ENCODE measurements around the gene ZFYVE27. TPM values are rescaled to one million over a fixed set of nuclear protein-coding genes. Genes with fewer than 3 reads are reported as not detected.

The ZFYVE27 gene
- total RNA-seq, 1 experiment from 2014 or later: 20.8 TPM

DNA sequence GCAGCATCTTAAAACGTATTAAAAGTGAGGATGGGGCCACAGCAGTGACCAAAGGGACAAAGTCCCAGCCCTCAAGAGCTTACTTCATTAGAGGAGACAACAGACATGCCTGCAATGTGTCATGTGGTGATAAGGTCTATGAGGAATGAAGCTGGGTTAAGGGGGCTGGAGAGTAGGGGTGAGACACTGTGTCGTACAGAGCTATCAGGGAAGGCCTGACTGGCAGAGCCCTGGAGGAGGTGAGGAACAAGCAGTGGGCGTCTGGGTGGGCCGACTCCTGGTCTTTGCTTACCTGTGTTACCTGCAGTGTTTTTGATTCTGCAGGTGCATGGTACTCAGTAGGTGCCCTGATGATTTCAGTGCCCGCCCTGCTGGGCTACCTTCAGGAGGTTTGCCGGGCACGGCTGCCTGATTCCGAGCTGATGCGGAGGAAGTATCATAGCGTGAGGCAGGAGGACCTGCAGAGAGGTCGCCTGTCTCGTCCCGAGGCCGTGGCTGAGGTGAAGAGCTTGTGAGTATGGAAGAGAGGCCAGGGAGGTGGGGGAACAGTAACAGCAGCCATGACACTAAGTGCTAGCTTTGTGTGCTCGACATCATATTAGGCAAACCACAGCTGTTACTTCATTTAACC is 7.6 kb downstream of the ZFYVE27 start:
- H3K27me3 ChIP-seq (replicated peaks): no peaks in the 10 kb centered on the region
- no peaks in the 10 kb centered on the region for H3K9me3 ChIP-seq (replicated peaks)
- no peak overlapping the region for H3K4me3 ChIP-seq
- no peak overlapping the region for H3K27ac ChIP-seq
- no peaks in the 10 kb centered on the region for H3K4me1 ChIP-seq (replicated peaks)
- peaks cover 84% of the 10 kb centered on the region for H3K36me3 ChIP-seq
- no peak for DNase-seq (ENCODE audit: low read depth in 1 of 2, low spot score in 2 of 2)

DNA sequence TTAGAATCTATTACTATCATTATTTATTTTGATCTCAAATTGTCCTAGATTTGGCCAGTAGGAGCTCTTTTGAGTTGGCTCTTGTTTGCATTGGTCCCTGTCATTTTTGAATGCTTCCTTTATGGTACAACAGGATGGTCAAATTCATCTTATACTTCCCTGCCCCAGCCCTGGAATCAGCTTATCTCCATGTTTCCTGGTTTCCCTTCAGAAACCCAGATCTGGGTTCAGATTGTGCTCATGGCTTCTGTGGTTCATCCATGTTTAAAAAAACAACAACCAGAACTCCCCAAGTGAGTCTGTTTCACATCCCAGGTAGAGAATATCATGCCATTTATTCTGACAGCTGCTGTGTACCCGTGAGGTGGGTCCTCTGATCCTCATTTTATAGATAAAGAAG is 10.6 kb downstream of the ZFYVE27 start:
- Histone ChIP-seq H3K27me3 (replicated peaks) (no peaks in the 10 kb centered on the region), H3K4me1 (replicated peaks) (no peaks in the 10 kb centered on the region), H3K27ac (no peak overlapping the region), H3K4me3 (no peak overlapping the region), H3K36me3 (peaks cover 91% of the 10 kb centered on the region), H3K9me3 (replicated peaks) (no peaks in the 10 kb centered on the region)
- no peak for DNase-seq (ENCODE audit: low read depth in 1 of 2, low spot score in 2 of 2)

DNA sequence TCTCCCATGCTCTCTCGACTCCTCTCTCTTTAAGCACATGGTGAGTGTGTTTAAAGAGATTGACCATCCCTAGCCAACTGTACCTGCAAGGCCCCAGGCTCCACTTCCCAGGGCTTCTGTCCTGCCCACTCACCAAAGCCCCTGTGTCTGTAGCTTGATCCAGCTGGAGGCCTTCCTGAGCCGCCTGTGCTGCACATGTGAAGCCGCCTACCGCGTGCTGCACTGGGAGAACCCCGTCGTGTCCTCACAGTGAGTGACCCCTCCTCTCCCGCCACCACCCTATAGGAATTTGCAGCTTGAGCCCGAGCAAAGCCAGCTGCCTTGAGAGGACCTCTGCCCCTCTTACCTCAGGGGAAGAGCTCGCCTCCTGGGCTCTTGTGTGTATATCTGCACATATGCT is 11.2 kb downstream of the ZFYVE27 start:
- no peak for DNase-seq (ENCODE audit: low read depth in 1 of 2, low spot score in 2 of 2)
- no peak overlapping the region for H3K27ac ChIP-seq
- H3K36me3 ChIP-seq: peaks cover 92% of the 10 kb centered on the region
- no peaks in the 10 kb centered on the region for H3K9me3 ChIP-seq (replicated peaks)
- no peaks in the 10 kb centered on the region for H3K4me1 ChIP-seq (replicated peaks)
- H3K4me3 ChIP-seq: no peak overlapping the region
- no peaks in the 10 kb centered on the region for H3K27me3 ChIP-seq (replicated peaks)

DNA sequence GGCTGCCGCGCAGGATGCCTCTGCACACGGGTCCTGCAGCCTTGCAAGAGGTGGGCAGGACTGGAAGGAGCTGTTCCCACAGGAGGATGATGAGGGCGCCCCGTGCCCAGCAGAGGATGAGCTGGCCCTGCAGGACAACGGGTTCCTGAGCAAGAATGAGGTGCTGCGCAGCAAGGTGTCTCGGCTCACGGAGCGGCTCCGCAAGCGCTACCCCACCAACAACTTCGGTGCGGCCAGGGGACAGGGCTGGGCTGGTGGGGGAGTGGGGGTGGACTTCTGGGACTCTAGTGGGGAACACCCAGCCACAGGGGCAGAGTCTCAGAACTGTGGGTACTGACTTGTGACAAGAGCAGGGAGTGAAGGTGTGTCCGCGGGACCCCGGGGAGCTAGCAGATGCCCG is 16.0 kb downstream of the ZFYVE27 start:
- Histone ChIP-seq H3K27me3 (replicated peaks) (no peaks in the 10 kb centered on the region), H3K4me3 (no peak overlapping the region), H3K36me3 (peaks cover 86% of the 10 kb centered on the region), H3K9me3 (replicated peaks) (no peaks in the 10 kb centered on the region), H3K27ac (no peak overlapping the region), H3K4me1 (replicated peaks) (no peaks in the 10 kb centered on the region)
- no peak for DNase-seq (ENCODE audit: low read depth in 1 of 2, low spot score in 2 of 2)

DNA sequence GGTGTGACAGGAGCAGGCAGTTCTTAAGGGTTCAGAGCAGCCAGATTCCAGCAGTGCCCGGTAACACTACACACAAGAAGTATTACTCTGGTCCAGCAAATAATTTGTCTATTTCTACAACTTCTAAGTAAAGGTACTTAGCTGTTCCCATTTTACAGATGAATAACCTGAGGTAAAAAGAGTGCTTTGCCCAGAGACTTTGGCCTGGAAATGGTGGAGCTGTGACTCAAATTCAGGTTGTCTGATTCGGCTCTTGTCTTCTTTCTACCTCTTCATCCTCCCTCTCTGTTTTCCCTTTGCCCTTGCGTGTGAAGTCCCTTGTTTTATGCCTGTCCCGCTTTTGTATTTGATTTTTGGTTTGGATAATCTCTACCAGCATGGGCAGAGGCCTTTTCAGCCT is 17.8 kb downstream of the ZFYVE27 start:
- Histone ChIP-seq H3K27me3 (replicated peaks) (no peaks in the 10 kb centered on the region), H3K9me3 (replicated peaks) (no peaks in the 10 kb centered on the region), H3K27ac (no peak overlapping the region), H3K4me3 (no peak overlapping the region), H3K4me1 (replicated peaks) (no peaks in the 10 kb centered on the region), H3K36me3 (peaks cover 78% of the 10 kb centered on the region)
- DNase-seq (ENCODE audit: low read depth in 1 of 2, low spot score in 2 of 2): no peak

DNA sequence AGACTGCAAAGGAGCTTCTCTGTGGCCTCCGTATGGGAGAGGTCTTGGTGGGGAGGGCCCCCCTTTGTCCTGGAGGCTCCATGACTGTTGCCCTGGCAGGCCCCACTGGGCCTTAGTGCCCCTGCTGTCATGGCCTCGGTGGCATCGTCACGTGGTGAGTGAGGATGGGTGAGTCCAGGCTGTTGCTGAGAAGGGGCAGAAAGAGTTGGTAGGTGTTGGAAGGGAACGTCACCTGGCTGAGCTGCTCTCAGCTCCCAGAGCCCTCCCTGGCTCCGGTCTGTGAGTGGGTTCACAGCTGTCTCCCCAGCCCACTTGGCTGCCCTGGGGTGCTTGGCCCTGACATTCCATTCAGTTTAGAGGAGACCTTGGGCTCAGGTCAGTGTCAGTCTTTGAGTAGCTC is 18.8 kb downstream of the ZFYVE27 start:
- Histone ChIP-seq H3K4me1 (replicated peaks) (no peaks in the 10 kb centered on the region), H3K27ac (no peak overlapping the region), H3K36me3 (peaks cover 79% of the 10 kb centered on the region), H3K27me3 (replicated peaks) (no peaks in the 10 kb centered on the region), H3K4me3 (no peak overlapping the region), H3K9me3 (replicated peaks) (no peaks in the 10 kb centered on the region)
- no peak for DNase-seq (ENCODE audit: low read depth in 1 of 2, low spot score in 2 of 2)

DNA sequence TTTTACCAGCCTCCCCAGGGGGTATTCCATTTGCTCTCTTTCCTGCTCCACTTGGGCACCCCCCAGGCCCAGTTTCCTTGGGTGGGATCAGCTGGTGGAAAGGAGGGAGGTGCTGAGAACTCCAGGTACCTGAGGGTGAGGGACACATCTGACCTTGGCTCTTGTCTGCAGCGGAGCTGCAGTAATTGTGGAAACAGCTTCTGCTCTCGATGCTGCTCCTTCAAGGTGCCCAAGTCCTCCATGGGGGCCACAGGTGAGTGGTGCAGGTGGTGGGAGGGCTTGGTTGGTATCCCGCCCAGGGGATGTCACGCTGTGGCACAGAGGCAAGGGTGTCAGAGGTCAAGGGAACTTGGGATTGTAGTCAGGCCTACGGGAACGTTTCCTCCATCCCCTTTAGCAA is 20.5 kb downstream of the ZFYVE27 start:
- Histone ChIP-seq H3K9me3 (replicated peaks) (no peaks in the 10 kb centered on the region), H3K4me1 (replicated peaks) (no peaks in the 10 kb centered on the region), H3K27ac (no peak overlapping the region), H3K27me3 (replicated peaks) (no peaks in the 10 kb centered on the region), H3K4me3 (no peak overlapping the region), H3K36me3 (peaks cover 63% of the 10 kb centered on the region)
- DNase-seq (ENCODE audit: low read depth in 1 of 2, low spot score in 2 of 2): no peak

DNA sequence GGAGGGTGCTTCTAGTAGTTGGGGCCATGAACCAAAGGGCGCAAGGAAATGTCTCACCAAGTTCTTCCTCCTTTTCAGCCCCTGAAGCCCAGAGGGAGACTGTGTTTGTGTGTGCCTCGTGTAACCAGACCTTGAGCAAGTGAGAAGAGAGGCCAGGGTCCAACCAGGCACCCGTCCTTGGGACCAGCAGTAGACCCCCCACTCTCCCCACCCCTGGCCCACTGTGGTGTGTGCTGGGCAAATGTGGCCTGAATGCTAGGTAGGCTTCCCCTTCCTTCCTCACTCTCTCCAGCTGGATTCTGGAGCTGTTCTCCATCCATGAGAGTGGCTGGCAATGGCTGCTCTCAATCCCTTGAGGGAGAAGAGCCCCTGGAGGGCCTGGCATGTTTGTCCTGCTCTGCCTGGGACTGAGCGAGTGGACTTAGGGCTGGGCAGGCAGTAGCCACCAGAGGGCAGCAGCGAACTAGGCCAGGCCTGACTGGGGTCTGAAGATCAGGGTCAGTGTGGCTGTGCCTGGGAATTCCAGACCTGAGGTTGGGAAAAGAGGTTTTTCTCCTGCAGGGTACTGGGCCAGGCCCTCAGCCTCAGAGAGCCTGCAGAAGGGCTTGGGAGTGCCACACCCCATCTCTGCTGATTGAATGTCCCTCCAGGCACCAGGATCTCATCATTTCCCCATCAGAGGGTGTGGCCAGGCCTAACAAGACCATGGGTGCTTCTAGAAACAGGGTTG is 22.4 kb downstream of the ZFYVE27 start:
- Histone ChIP-seq H3K27me3 (replicated peaks) (no peaks in the 10 kb centered on the region), H3K4me1 (replicated peaks) (no peaks in the 10 kb centered on the region), H3K4me3 (no peak overlapping the region), H3K36me3 (peaks cover 47% of the 10 kb centered on the region), H3K27ac (no peak overlapping the region), H3K9me3 (replicated peaks) (no peaks in the 10 kb centered on the region)
- DNase-seq (ENCODE audit: low read depth in 1 of 2, low spot score in 2 of 2): peak; percentile 47 to 70

DNA sequence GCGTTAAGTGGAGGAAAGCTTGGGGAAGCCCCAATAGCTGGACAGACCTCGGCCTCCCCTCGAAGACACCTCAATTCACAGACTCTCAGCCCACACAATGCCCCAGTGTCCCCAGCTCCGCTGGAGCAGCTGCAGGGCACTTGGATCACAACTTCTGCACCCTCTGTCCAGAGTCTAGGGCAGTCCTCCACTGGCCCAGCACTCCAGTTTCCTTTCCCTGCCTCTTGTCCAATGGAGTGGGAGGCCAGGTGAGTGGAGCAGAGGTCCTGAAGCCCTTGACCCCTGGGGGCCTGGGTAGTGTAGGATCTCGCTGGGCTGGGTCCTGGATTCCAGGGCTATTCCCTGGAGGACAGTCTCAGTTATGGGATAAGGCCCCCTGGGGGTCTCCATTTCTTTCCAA is 23.0 kb downstream of the ZFYVE27 start:
- Histone ChIP-seq H3K4me1 (replicated peaks) (no peaks in the 10 kb centered on the region), H3K36me3 (peaks cover 41% of the 10 kb centered on the region), H3K27me3 (replicated peaks) (no peaks in the 10 kb centered on the region), H3K27ac (no peak overlapping the region), H3K4me3 (no peak overlapping the region), H3K9me3 (replicated peaks) (no peaks in the 10 kb centered on the region)
- DNase-seq (ENCODE audit: low read depth in 1 of 2, low spot score in 2 of 2): no peak

DNA sequence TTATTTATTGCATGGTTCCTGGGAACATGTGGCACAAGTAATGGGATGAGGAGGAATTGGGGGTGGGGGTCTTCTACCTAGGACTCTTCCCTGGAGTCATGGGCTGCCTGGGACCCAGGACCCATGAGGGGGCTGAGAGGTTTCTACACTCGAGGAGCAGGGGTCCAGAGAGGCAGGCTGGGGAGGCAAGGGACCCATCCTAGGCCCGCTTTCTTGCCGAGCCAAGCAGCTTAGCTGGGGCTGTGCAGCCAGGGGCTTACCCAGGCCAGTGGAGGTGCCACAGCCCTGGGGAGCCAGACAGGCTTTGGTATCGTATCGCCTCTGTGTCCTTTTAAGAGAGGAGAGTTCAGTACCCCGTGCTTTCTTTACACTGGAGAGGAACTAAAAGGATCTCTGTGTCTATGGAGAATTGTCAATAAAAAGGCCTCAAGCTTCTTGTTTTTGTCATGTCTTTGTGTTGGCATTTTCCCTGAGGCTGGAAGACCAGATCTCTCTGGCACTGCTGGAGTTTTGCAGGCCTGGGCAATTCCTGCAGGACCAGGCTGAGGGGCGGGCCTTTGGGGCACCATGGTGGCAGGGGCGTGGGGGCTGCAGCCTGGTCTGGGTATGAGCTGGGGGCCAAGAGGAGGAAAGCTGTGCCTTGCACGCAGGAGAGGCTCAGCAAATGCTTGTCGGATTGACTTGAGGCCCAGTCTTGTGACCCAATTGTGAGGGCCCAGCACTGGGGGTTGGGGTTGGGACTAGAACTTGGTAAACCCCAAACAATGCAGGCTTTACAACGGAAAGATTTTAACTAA is 23.7 kb downstream of the ZFYVE27 start:
- DNase-seq (ENCODE audit: low read depth in 1 of 2, low spot score in 2 of 2): no peak
- Histone ChIP-seq H3K36me3 (peaks cover 33% of the 10 kb centered on the region), H3K27ac (no peak overlapping the region), H3K4me1 (replicated peaks) (no peaks in the 10 kb centered on the region), H3K4me3 (no peak overlapping the region), H3K27me3 (replicated peaks) (no peaks in the 10 kb centered on the region), H3K9me3 (replicated peaks) (no peaks in the 10 kb centered on the region)

DNA sequence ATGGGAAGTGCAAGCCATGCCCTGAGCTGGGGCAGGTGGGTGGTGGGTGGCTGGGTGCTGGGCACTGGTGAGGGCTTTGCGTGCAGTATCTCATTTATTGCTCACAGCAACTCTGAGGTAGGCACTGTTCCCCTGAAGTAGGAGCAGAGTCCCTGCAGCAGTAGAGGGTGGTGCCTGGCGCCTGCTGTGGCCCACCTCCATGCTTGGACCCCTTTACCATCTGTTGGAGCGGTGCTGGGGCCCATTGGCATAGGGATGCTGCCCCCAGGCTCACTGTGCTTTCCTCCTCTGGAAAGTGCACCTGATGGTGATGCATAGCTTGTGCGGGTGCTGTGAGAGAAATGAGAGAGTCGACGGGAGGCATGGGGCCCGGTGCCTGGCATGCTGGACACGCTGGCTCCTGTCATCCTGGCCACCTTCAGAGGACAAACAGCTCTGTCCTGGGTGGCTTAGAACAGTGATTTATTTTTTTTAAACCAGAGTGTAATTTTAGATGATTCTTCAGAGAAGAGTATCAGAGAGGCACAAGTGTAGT is 24.5 kb downstream of the ZFYVE27 start:
- Histone ChIP-seq H3K27me3 (replicated peaks) (no peaks in the 10 kb centered on the region), H3K4me3 (no peak overlapping the region), H3K27ac (no peak overlapping the region), H3K36me3 (peaks cover 27% of the 10 kb centered on the region), H3K4me1 (replicated peaks) (no peaks in the 10 kb centered on the region), H3K9me3 (replicated peaks) (no peaks in the 10 kb centered on the region)
- no peak for DNase-seq (ENCODE audit: low read depth in 1 of 2, low spot score in 2 of 2)

DNA sequence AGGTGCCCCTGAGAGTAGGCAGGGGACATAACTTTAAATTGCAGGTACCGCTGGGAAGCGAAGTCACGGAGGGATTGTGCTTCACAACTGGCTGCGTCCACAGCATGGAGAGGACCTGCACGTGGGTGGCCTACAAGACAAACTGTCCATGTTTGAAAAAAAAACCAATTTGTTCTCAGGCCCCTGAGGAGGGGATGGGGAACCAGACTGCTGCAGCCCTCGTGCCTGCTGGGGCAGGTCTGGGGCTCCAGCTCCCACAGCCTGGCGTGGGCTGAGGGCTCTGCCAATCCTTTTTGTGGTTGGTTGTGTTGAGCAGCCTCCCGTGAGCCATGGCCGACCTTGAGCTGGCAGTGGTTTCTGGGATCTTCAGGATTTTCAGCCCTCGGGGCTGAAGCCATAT is 25.1 kb downstream of the ZFYVE27 start:
- no peaks in the 10 kb centered on the region for H3K27me3 ChIP-seq (replicated peaks)
- peaks cover 21% of the 10 kb centered on the region for H3K36me3 ChIP-seq
- H3K4me3 ChIP-seq: no peak overlapping the region
- no peak overlapping the region for H3K27ac ChIP-seq
- no peaks in the 10 kb centered on the region for H3K4me1 ChIP-seq (replicated peaks)
- DNase-seq (ENCODE audit: low read depth in 1 of 2, low spot score in 2 of 2): no peak
- no peaks in the 10 kb centered on the region for H3K9me3 ChIP-seq (replicated peaks)

DNA sequence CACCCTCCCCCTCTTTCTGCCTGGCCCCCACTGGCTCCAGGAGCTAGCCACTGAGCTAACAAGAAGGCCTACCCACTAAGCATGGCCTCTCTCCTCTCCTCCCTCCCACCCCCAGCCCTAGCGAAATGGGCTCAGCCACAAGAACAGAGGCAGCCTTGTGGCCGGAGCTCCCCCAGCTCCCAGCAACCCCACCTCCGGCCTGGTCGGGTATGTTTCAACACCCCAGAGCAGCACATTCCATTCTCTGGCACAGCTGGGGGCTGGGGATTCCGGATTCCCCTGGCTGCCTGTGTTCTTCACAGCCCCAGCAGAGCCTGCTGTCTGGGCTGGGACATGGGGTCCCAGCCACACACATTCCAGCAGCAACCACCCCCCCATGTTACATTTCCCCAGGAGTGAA is 25.9 kb downstream of the ZFYVE27 start:
- H3K4me3 ChIP-seq: no peak overlapping the region
- no peaks in the 10 kb centered on the region for H3K27me3 ChIP-seq (replicated peaks)
- no peak for DNase-seq (ENCODE audit: low read depth in 1 of 2, low spot score in 2 of 2)
- H3K27ac ChIP-seq: no peak overlapping the region
- no peaks in the 10 kb centered on the region for H3K9me3 ChIP-seq (replicated peaks)
- H3K36me3 ChIP-seq: peaks cover 17% of the 10 kb centered on the region
- no peaks in the 10 kb centered on the region for H3K4me1 ChIP-seq (replicated peaks)

DNA sequence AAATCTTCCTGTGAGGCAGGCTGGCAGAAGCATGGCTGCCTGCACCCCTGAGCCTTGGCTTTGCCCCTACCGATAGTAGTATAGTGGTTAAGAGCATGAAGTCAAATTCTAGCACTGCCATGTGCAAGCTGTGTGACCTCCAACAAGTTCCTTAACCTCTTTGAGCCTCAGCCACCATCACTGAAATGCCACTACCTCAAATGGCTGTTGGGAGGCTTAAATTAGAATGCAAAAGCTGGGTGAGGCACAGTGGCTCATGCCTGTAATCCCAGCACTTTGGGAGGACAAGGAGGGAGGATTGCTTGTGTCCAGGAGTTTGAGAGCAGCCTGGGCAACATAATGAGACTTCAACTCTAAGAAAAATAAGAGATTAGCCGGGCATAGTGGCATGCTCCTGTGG is 26.5 kb downstream of the ZFYVE27 start:
- DNase-seq (ENCODE audit: low read depth in 1 of 2, low spot score in 2 of 2): no peak
- H3K27ac ChIP-seq: no peak overlapping the region
- no peak overlapping the region for H3K4me3 ChIP-seq
- no peaks in the 10 kb centered on the region for H3K4me1 ChIP-seq (replicated peaks)
- no peaks in the 10 kb centered on the region for H3K27me3 ChIP-seq (replicated peaks)
- H3K9me3 ChIP-seq (replicated peaks): no peaks in the 10 kb centered on the region
- peaks cover 17% of the 10 kb centered on the region for H3K36me3 ChIP-seq

Data from SJSA1 (cell line).